AG09309 (cell line): ENCODE results near the gene TMEM51.

Experiments
- DNase-seq: peaks from one replicate; pipeline ENCODE4 v3.0.0-alpha.2; 2010; ENCODE audit warnings: low read depth
- H3K4me3 ChIP-seq: 2 replicates; pipeline ENCODE4 v1.5.1; 2011; ENCODE audit warnings: mild to moderate bottlenecking, low read depth, low read length, moderate library complexity; ENCODE audit not compliant: control insufficient read depth
- TF ChIP-seq, protein P1 (sequence below): IDR thresholded peaks from 2 replicates; pipeline ENCODE4 v1.5.1; 2011; ENCODE audit warnings: mild to moderate bottlenecking, low read depth, low read length, inconsistent platforms; ENCODE audit not compliant: insufficient read depth, control insufficient read depth; ENCODE audit errors: missing control alignments

The TMEM51 gene

DNA sequence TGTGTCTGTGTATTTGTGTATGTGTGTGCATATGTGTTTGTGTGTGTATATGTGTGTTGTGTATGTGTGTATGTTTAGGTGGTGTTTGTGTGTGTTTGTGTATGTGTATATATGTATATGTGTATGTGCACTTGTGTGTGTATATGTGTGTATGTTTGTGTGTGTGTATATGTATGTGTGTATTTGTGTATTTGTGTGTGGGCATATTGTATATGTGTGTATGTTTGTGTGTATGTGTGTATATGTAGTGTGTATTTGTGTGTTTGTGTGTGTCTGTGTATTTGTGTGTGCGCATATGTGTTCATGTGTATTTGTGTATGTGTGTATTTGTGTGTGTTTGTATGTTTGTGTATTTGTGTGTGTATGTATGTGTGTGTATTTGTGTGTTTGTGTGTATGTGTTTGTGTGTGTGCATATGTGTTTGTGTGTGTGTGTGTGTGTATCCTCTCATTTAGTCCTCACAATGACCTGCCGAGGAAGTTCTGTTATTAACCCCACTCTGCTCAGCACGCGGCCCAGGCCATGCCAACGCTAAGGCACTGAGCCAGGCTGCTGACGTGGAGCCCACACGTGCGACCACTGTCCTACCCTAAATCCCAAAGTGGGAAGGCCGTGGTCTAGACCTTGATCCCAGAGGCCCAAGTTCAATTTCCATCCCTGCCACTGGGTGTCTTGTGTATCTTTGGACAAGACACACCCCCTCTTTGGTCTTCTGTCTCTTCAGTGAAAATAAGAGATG is 43.2 kb upstream of the TMEM51 start:
- no peak for DNase-seq

DNA sequence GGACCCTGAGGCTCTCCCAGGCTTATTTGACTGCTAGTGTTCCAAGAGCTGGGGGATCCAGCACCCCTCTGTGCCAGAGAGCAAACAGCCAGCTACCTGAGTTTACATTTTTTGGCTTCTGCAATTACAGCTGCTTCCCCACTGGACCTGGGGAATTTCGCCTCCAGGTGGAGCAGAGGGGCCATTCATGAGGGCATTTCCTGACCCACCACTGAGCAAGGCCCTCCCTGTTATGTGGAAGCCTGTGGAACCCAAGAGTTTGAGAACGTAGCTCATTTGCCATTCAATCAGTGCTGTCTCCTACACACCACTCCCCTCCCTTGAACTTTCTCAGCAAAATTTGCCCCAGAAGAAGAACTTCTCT is 42.7 kb upstream of the TMEM51 start:
- TF ChIP-seq, protein P1, sequence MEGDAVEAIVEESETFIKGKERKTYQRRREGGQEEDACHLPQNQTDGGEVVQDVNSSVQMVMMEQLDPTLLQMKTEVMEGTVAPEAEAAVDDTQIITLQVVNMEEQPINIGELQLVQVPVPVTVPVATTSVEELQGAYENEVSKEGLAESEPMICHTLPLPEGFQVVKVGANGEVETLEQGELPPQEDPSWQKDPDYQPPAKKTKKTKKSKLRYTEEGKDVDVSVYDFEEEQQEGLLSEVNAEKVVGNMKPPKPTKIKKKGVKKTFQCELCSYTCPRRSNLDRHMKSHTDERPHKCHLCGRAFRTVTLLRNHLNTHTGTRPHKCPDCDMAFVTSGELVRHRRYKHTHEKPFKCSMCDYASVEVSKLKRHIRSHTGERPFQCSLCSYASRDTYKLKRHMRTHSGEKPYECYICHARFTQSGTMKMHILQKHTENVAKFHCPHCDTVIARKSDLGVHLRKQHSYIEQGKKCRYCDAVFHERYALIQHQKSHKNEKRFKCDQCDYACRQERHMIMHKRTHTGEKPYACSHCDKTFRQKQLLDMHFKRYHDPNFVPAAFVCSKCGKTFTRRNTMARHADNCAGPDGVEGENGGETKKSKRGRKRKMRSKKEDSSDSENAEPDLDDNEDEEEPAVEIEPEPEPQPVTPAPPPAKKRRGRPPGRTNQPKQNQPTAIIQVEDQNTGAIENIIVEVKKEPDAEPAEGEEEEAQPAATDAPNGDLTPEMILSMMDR: no peak
- DNase-seq: no peak

More for the DNA sequence above, 43.2 kb upstream of the TMEM51 start:
- TF ChIP-seq, protein P1: no peak
- H3K4me3 ChIP-seq: no peak overlapping the region

DNA sequence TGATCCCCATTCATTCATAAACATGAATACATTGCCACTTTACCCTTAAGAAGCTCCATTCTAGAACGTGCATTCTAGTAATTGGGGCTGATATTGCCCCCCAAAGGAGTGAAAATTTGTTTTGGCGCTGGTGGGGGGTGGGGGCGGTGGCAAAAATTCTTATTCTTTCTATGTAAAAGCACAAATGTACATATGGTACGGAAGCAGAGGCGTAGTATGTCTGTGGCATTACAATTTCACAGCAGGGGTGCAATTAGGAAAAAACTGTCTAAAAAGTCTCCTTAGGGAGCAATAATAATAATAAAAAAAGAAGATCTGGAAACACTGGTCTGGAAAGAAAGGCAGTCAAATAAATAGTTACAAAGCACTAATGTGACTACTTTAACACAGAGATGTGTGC is 40.4 kb upstream of the TMEM51 start:
- H3K4me3 ChIP-seq: no peak overlapping the region
- no peak for DNase-seq
- TF ChIP-seq, protein P1: no peak

More for the DNA sequence above, 42.7 kb upstream of the TMEM51 start:
- H3K4me3 ChIP-seq: no peak overlapping the region

DNA sequence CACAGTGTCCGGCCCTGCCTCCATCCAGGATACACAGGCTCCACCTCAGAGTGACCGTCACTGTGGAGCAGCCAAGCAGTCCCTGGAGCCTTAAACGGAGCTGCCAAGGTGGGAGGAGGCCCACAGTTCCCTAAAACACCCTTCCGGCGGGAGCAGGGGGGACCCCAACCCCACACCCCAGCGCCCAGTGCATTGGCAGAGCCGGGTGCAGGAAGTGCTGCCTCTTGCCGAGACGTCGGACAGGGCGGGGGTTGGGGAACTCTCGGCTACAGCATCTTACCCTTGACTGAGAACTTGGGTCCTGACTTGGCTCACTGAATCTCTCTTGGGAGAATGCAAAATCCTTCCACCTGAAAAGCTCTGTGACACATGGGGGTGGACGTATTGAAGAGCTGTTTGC is 38.7 kb upstream of the TMEM51 start:
- no peak overlapping the region for H3K4me3 ChIP-seq
- TF ChIP-seq, protein P1: no peak
- DNase-seq: no peak

DNA sequence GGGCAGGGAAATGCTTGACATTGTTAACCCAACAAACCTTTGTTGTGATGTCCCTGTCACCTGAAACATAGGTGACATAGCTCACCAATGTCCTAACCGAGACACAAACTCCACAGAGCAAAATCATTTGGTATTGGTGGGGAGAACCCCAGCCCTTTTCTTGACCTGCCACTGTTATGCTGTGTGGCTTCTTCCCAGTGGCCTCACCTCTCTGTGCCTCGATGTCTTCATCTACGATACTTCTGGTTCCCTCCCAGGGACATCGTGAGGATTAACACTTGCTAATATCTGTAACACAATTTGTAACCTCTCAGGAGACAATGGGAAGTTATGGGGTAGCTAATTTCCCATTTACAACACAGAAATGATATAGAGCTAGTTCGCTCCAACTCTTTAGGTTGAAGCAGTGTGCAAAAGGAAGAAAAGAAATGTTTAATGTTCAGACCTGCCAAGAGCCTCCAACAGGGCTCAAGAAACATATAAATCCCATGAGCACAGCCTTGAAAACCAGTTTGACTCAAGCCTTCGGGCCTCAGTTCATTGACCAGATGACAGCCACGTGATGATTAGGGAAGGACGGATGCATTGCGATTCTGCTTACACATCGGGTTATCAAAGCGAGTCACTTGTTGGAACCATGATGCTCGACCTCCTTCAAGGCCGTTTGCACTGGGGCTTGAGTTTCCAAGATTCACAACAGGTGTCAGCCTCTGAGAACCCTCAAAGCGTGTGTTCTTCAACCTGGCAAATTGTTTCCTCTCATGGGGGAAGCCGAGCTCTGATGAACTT is 37.8 kb upstream of the TMEM51 start:
- no peak overlapping the region for H3K4me3 ChIP-seq
- no peak for DNase-seq
- TF ChIP-seq, protein P1: no peak

DNA sequence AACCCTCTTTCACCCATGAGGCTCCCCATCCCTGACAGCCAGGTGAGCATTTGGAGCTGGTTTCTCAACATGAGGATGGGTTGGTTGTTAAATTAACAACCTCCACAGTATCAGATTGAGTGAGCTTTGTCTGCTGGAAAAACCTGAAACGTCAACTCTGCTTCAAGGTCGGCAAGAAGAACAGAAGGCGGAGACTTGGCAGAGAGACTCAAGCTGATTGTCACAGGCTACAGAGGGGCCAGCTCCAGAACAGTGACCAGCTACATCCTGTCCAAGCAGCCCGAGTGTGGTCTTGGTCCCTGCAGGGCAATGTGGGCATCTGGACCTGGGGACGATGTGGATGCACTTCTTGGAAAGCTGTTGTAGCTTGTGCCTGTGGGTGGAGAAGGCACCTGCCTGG is 36.6 kb upstream of the TMEM51 start:
- no peak overlapping the region for H3K4me3 ChIP-seq
- TF ChIP-seq, protein P1: no peak
- no peak for DNase-seq
